ENCODE measurements around the gene IDH3G.

The IDH3G gene

GRCh38 chrX:153791104-153791852, 2.9 kb downstream of the IDH3G start:
- DNase-seq (ENCODE audit: low spot score), result no peak

DNA sequence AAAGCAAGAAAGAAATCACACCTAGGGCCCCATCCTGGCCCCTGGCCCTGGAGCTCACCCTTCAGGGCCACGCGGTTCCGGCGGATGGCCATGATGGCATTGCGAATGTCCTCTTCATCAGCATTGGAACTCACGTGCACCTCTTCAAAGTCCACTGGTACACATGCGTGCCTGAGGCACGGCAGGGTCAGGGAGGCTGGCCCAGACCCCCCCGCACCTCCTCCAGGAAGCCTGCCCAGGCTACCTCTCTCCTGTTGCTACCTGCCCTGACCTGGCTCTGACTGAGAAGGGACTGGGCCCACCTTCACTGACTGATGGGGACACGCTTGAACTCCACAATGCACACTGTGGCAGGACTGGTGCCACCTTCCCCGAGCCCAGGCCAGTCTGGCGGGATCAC, 4.5 kb downstream of the IDH3G start:
- DNase-seq (ENCODE audit: low spot score), result no peak

GRCh38 chrX:153786669-153787068, 7.5 kb downstream of the IDH3G start:
- DNase-seq (ENCODE audit: low spot score), result no peak

DNA sequence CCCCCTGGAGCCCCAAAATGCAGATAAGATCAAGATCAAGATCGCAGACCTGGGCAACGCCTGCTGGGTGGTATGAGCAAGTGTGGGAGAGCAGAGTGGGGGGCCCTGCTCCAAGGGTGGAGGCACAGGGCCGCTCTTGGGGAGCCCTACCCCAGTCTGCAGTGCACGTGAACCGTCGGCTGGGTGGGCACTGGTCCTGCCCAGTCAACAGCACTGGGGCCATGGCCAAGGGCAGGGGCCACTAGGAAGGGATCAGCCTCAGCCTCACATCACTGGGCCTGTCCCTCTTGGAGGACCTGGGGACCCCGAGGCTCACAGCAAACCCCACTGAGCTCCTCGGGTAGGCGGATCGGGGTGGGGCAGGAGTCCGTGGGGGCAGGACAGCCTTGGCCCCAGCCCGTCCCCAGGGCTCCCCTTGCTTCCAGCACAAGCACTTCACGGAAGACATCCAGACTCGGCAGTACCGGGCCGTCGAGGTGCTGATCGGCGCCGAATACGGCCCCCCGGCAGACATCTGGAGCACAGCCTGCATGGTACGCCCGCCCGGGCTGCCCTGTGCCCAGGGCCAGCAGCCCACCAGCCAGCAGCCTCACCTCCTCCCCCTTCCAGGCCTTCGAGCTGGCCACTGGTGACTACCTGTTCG, 9.7 kb downstream of the IDH3G start:
- no peak for DNase-seq (ENCODE audit: low spot score)

- DNase-seq (ENCODE audit: low spot score), result no peak
These were observed 10.7 kb downstream of the IDH3G start for GRCh38 chrX:153783378-153784013.

GRCh38 chrX:153782871-153783270, 11.3 kb downstream of the IDH3G start:
- DNase-seq (ENCODE audit: low spot score), result no peak

GRCh38 chrX:153782313-153782712, 11.9 kb downstream of the IDH3G start:
- no peak for DNase-seq (ENCODE audit: low spot score)

- no peak for DNase-seq (ENCODE audit: low spot score)
These were observed 12.6 kb downstream of the IDH3G start for GRCh38 chrX:153781428-153782047.

DNA sequence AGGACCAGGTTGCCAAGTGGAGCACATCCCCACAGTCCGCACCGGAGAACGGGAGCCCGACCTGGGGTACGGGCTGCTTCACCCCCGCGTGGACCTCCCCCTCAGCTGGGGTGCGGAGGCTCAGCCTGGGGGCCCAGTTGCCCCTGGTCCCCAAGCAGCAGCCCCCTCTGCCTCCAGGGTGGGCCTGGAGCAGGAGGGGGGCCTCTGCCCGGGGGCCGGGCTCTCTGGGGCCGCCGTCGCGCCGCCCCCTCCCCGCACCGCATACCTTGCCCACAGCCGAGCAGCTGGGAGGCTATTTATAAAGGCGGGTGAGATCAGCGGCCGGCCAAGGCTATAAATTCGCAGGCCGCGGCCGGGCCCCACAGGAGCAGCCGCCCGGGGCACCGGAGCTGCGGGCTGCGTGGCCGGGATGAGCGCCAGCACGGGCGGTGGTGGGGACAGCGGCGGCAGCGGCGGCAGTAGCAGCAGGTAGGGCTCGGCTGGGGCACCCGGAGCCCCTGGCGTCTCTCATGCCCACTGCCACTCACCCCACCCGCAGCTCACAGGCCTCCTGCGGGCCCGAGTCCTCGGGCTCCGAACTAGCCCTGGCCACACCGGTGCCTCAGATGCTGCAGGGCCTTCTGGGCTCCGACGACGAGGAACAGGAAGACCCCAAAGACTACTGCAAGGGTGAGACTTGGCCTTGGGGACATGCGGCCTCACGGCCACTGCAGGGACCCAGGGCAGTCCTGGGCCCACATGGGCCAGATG, 13.3 kb downstream of the IDH3G start, which contains the start of gene SRPK3:
Gene SRPK3, plus strand, starts transcription at position 364 of the 750 bp plus-strand sequence. Its CDS starts 46 bp downstream, at position 410.
- no peak for DNase-seq (ENCODE audit: low spot score)

DNA sequence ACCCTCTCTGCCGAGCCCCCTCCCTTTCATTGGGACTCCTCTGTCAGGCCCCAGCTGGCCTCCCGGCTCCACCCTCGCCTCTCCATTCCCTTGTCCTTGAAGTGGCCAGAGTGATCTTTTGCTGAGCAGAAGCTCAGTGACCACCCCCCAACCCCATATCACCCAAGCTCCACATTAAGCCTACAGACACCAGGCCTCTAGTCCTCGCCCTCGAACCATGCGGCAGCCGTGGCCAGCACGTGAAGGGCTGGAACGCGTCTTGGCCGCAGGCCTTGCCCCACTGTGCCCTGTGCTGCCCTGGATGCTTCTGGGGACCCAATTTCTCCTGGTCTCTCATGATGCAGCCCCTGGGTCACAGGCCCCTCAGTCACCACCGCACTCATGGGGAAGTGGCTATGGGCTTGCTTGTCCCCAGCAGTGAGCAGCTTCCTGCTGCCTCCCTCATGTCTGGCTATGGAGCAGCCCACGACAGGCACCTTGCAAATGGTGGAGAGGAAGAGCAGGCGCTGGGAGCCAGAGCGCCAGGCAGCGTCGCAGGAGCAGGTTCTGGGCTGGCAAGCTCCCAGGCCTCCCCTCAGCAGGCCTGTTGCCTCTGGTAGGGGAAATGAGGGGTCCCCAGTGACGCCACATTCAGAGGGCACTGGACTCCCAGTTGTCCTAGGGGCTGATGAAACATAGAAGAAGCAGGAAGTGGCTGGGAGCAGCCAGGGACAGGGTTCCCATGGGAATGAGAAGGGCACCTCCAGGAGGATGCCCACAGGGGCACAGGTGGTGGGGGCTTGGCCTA, 14.1 kb downstream of the IDH3G start:
- no peak for DNase-seq (ENCODE audit: low spot score)

- DNase-seq (ENCODE audit: low spot score), result no peak
These were observed 15.5 kb downstream of the IDH3G start for GRCh38 chrX:153778684-153779101.

DNA sequence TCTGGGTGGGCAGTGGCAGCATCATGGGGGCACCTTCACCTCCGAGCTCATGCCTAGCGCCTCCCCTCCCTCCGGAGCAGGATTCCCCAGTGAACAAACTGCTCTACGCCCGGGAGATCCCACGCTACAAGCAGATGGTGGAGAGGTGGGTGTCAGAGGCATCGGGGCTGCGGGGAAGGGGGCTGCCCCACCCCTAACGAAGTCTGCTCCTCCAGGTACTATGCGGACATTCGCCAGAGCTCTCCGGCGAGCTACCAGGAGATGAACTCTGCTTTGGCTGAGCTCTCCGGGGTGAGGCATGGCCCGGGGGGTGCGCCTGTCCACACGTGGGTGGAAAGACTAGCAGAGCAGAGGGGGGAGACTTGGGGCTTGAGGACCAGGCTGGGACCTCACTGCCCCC, 16.0 kb downstream of the IDH3G start:
- DNase-seq (ENCODE audit: low spot score), result no peak

GRCh38 chrX:153777261-153778090, 16.7 kb downstream of the IDH3G start:
- DNase-seq (ENCODE audit: low spot score), result no peak

- no peak for DNase-seq (ENCODE audit: low spot score)
These were observed 17.5 kb downstream of the IDH3G start for GRCh38 chrX:153776611-153777045.

- DNase-seq (ENCODE audit: low spot score), result no peak
These were observed 18.0 kb downstream of the IDH3G start for GRCh38 chrX:153776120-153776599.

- no peak for DNase-seq (ENCODE audit: low spot score)
These were observed 18.7 kb downstream of the IDH3G start for GRCh38 chrX:153775293-153776119.

GRCh38 chrX:153774576-153775292, 19.4 kb downstream of the IDH3G start:
- DNase-seq (ENCODE audit: low spot score), result no peak

All from hematopoietic multipotent progenitor cell treated with erythropoietin and hydrocortisone succinate and interleukin-3 and kit ligand, for 17 days (in vitro differentiated cells).